HG02588 (cell line): ENCODE data around the gene RSPO4.

Source experiments
- ATAC-seq: cut with Tn5 transposase; IDR thresholded peaks from one replicate; pipeline ENCODE4 v1.9.1; 2021; ENCODE audit warnings: mild to moderate bottlenecking, moderate library complexity; ENCODE audit not compliant: unreplicated experiment

The RSPO4 gene

DNA sequence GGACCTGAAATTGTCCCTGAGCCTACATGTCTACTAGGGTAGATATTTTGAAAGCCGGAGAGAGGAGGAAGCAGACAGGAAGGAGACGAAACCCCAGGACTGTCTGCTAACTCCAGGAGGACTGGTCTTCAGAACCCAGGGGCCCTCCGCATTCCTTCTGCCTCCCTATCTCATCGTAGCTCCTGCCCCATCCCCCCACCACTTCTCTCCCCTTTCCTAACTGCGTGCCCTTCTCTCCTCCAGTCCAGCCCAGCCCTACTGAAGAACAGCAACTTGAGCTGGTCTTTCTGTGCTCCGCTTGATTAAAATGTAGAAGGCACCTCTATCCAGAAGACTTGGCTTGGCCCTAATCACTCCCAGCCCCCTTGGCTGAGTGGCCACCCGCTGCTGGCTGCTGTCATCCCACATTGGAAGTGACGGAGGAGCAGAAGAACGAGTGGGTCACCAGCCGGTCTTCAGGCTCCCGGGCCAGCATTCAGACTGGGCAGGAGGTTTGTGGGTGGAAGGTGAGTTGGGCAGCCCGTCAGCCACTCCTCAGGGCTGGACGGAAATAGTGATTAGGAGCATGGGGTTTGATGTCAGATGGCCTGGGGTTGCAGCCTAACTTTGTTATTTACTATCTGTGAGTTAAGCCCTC, 57.2 kb downstream of the RSPO4 start:
- ATAC-seq, result no peak

DNA sequence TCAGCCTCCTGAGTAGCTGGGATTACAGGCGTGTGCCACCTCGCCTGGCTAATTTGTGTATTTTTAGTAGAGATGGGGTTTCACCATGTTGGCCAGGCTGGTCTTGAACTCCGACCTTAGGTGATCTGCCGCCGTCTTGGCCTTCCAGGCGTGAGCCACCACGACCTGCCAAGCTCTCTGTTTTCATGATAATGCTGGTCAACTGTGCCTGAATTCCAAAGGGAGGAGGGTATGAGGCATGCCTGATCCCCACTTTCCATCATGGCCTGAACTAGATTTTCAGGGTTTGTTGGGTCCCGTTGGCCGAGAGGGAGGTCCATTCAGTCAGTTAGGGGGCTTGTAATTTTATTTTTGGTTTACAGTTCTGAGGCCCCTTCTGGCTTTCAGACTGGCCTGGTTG, 58.0 kb downstream of the RSPO4 start:
- no peak for ATAC-seq

DNA sequence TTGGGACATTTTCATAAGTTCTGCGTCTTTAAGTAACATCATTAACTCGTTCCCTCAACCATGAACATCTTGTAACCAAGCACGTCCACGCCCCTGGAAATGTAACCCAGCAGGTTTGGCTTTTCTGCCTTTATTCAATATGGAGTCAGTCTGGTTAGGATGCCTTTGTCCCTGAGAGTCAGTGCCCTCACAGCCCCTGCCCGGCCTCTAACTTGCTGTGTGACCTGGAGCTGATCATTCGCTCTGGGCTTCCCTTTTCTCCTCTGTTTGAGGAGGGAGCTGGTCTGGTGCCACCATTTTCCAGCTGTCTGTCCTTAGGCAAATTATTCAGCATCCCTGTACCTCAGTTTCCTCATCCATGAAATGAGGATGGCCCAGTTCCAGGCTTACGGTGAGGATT, 59.5 kb downstream of the RSPO4 start:
- no peak for ATAC-seq

DNA sequence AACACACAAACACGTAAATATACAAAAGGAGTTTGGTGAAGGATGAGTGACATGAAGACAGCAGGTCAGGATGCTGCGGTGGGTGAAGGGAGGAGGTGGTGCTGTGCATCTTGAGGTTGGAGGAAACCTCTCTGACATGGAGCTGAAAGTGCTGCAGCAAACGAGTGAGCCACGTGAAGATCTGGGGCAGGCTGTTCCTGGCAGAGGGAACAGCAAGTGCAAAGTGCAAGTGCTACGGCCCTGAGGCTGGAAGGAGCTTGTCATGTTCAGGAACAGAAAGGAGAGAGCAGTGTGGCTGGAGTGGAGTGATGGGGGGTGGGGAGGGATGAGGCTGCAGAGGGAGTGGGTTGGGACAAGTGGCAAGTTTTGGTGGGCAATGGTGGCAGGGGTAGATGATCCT, 61.2 kb downstream of the RSPO4 start:
- no peak for ATAC-seq

DNA sequence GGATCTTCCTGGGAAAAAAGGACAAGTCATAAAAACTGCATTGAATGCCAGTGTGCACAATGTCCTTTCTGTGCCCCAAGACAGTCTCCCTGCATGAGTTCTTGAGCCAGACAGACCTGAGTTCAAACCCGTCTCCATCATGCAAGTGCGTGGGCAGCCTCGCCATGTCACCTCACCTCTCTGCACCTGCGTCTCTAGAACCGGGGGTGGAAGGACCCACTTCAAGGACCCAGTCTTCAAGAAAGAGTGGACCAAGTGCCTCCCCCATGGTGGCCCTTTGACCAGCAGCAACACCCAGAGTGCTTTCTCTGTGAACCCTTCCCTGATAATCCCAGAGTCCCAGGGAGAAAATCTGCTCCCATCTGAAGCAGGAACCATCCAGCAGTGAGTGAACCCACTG, 62.5 kb downstream of the RSPO4 start:
- ATAC-seq, result no peak

DNA sequence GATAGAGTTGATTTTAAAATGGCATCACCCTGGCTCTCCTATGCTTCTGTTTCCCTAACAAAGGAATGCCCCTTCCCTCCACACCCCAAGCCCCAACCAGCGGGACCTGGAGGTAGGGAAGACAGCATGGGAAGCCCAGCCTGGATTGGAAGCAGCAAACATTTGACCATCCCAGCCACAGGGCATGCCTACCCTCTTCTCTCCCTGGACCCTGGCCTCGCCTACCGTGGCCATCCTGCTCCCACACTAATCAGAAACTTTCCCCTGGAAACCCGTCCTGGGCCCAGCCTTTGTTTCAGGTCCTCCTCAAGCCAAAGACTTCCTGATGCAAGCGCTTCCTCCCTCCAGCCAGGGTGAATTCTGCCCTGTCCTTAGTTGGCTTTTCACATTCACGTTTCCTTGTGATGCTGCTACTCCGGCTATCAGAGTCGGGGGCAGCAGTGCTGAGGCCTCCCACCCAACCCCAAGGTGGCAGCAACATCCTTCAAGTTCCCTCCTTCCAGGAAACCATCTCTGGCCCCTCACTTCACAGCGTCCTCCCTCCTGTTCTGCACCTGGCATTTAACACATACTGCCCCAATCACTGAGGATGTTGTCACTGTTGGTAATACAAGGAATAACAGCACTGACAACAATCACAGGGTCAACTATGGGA, 67.8 kb downstream of the RSPO4 start:
- ATAC-seq, result no peak

DNA sequence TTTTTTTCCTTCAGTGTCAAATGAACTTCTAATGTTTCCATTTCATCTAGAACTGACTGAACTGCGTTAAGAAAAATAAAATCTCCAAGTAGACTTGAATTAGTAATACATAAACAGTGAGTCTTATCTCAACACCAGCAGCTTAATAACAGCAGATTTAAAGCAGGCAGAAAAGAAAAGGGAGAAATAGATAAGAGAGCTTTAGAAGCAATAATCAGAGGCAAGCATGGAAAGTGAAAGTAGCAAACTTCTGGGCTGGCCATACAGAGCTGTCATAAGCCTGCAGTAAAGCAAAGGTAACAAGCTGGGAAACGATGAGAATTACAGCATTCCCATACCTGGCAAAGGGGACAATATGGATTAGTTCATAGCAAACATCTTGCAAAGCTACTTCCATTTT, 69.1 kb downstream of the RSPO4 start:
- ATAC-seq, result no peak

DNA sequence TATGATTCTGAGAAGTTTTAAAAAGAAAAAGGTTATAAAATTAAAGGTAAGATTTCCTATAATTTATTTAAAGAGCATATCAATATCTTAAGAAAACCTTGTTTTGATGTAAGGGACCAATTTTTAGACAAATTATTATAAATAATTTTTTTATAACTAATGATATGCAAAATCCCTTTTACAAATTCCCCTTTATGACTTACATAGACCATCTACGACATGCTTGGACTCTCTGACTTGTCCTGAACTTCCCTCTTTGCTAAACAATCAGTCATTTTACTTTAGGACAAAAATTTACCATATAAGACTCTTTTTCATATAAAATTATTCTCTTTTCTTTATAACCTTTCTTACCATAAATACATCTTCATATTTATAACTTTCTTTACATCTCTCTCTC, 70.7 kb downstream of the RSPO4 start:
- no peak for ATAC-seq

DNA sequence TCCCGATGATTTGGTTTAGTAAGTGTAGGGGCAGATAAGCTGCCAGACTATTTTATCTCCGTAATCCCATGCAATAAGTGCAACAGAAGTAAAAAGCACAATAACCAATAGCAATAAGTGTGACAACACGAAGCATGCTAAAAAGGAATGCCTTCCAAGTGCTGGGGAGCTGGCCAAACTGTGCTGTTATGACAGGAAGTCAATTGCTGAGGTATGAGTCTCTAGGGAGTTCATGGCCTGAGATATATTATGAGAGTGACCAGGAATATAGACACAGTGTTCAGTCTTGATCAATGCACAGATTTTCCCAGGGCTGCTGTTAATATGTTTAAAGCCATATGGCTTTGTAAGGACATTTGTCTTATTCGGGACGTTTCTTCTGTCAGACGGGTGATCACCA, 75.4 kb downstream of the RSPO4 start:
- no peak for ATAC-seq

DNA sequence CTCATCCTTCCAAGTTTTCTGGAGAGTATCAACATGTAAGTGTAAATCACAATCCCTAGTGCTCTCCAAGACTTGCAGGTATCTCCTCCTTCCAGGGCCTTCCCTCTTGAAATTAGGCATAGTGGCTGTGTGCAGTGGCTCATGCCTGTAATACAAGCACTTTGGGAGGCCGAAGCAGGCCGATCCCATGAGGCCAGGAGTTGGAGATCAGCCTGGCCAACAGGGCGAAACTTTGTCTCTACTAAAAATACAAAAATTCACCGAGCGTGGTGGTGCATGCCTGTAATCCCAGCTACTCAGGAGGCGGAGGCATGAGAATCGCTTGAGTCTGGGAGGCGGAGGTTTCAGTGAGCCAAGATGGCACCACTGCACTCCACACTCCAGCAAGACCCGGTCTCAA, 76.6 kb downstream of the RSPO4 start:
- no peak for ATAC-seq

DNA sequence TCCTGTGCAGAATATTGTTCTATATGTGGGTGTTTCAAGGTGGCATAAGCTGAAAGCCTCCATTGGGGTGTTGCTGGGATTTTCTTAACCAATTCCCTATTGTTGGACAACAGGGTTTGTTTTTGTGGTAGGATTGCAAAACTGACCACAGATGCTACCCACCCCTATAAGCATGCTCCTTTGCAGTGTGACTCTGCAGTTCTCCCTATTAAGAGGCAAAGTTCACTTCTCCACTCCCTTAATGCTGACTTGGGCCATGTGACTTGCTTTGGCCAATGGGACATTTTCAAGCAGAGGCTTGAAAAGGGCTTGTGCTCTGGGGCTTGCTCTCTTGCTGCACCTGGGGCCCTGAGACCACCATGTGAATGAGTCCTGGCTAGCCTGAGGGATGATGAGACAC, 77.5 kb downstream of the RSPO4 start:
- ATAC-seq, result no peak

DNA sequence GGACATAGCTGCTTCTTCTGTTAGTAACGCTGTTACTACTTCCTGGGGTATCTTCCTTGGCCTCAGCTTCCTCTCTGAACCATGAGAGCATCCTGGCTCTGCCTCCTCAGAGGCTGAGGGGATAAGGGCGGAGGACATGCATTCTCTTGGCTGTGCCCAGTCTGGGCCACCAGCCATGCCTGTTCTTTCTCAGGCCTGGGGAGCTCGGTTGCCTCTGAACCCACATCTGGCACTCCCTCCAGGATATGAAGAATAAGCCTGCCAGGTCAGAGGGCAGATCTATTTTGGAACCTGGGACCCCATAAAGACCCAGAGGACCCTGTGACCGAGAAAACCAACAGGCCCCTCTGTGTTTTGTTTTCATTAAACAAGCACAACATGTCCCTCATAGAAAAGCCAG, 79.3 kb downstream of the RSPO4 start:
- ATAC-seq, result no peak

DNA sequence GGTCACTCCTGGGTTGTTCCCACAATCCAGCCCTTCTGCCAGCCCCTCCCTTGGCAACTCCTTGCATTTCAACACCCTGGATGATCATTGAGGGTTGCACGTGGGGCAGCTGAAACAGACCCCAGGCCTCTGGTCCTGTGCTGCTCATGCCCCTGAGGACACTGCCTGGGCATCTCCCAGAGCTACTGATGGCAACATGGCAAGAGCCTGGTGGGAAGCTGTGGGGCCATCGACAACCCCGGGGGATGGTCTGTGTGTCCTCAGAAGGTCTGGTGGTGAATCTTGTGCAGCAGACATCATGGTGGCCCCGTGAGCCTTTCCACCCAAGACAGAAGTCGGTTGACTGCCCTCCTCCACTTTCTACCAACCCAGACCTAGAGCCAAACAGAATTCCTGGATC, 81.0 kb downstream of the RSPO4 start:
- no peak for ATAC-seq

DNA sequence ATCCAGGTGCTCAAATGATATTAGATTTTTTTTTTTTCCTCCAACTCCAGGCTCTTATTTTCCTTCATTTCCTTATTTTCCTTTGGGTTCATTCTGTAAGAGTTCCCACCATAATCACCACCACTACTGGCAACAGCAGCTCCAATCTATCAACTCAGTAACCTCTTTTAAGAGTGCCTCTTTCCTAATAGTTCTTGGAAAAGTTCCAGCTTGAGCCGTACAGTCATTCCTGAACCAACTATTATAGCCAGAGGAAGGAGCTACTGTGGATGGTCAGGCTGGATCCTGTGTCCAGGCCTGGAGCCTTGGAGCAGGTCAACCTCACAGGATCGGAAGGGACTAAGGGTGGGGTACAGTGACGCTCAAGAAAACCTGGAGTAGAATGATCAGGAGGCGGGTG, 81.8 kb downstream of the RSPO4 start:
- no peak for ATAC-seq

DNA sequence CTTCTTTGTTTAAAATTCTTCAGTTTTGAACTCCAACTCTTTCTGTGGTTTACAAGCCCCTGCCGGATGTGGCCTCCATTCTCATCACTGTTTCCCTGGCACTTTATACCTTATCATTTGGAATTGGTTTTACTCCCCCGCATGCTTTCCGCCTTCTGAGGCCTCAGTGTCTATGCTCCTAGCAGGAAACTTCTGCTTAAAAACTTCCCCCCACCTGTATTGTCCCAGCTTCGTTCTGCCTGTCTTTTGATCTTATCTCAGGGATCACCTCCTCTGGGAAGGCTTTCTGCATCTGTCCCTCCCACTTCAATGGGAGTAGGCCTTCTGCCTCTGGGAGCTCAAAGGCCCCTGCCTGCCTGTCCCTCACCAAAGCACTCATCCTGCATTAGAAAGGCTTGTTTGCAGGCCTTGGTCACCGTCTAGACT, 82.6 kb downstream of the RSPO4 start:
- ATAC-seq, result no peak

DNA sequence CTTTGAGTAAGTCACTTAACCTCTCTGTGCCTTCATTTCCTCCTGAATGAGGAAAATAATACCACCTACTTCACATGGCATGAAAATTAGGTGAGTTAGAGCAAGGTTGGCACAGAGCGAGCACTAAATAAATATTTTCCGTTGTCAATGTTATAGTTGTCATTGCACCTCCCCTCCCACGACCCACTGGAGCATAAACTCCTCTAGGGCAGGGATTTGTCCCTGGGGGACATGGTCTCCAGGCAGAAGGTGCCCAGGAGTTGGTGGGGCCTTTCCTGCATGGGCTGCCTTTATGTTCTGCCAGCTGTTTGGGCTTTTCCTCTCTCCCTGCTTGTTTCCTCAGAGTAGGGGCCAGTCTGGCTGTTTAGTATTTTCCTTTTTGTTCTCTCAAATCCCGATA, 84.7 kb downstream of the RSPO4 start:
- ATAC-seq, result no peak

DNA sequence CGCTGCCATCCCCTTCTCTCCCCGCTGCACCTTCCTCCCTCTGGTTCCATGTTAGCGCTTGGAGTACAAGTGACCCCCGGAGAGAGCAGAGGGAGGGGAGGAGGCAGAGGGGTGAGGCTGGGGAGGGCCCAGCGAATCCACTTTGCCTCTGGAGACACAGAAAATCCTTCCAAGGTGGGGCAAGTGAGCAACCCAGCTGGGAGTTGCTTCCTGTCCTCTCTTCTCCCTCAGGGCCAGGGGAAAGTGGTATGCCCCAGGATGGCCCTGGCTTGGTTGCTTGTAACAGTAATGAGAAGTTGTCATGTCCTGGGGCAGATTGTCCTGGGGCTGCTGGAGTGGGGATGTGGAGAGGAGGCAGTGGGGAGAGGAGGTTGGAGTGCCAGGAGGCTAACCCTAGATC, 85.3 kb downstream of the RSPO4 start:
- no peak for ATAC-seq

DNA sequence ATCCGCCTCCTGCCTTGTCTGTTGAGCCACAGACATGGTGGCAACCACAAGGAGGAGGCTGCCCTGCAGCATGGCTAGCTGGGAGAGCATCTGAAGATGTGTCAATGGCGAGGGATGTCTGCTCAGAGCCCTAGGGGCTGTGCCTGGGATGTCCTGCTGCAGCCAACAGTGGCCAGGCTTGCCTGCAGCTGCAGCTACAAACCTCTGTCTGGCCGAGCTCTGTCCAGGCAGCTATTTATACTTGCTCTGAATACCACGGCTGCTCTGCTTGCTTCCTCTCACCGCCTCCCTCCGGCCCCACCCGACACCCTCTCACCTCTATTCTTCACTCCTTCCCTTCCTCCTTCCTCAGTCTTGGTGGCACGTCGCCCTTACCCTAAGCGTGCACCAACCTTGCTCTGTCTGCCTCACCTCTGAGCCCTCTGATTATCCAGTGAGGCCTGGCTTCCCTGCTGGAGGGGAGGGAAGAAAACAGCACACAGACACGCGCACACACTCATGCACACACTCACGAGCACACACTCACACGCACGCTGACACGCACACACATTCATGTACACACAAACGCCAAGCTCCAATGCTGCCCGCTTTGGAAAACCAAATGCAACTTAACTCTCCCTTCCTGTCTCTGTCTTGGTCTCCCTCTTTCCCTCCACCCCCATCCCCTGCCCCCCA, 85.8 kb downstream of the RSPO4 start, which contains the start of gene ANGPT4:
ANGPT4 (minus strand) TSS at position 210 of the 675 bp plus-strand sequence; CDS start at position 90, 120 bp downstream.
- ATAC-seq, result no peak

DNA sequence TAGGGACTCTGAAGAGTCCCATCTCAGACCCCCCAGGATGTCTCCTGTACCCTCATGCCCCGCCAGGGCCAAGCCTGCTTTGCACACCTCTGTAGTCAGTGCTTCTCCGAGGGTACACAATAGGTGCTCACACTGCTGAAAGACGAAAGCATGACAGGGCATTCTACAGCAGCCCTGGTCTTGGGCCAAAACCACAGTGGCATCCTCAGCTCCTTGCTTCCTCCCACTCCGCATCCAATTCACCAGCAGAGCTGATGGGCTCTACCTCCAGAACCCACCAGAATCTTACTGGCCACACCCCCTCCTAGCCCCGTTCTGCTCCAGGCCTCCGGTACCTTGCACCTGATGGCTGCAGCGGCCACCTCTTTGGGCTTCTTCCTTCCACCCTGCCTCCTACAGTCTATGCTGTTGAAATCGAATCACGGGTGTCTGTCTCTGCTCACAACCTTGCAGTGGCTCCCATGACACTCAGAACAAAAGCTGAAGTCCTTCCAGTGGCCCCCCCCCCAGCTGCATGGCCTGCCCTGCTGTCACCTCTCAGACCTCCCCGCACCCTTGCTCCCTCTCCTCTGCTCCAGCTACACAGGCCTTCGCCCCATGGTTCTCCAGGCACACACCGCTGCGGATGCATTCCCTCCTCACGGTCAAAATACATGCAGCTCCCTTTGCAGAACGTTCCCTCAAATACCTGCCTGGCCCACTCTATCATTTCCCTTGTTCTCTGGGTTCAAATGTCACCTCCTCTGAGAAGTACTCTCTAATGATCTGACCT, 87.2 kb downstream of the RSPO4 start:
- ATAC-seq, result no peak

DNA sequence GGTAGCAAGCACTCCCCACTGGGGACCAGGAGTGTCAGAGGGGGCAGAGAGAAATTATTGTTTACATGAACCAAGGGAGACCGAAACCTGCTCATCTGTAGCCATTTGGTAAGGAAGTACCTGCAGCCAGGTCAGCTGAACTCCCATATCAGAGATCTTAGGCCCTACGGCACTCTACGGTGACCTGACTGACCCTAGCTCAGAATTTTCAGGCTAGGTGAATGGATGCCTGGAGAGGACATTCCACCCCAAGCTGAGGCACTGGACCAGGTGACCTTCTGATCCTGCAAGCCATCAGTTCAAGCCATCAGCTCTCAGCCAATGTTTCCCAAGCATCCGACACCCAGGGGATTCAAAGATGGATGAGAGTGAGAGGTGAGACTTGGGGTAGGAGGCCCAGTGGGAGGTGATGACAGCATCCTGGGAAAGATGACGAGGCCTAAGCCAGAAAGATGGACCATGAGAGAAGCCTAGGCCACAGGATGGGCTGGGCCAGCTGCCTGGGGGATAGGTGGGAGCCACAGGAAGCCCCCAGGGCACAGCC, 88.7 kb downstream of the RSPO4 start:
- no peak for ATAC-seq

DNA sequence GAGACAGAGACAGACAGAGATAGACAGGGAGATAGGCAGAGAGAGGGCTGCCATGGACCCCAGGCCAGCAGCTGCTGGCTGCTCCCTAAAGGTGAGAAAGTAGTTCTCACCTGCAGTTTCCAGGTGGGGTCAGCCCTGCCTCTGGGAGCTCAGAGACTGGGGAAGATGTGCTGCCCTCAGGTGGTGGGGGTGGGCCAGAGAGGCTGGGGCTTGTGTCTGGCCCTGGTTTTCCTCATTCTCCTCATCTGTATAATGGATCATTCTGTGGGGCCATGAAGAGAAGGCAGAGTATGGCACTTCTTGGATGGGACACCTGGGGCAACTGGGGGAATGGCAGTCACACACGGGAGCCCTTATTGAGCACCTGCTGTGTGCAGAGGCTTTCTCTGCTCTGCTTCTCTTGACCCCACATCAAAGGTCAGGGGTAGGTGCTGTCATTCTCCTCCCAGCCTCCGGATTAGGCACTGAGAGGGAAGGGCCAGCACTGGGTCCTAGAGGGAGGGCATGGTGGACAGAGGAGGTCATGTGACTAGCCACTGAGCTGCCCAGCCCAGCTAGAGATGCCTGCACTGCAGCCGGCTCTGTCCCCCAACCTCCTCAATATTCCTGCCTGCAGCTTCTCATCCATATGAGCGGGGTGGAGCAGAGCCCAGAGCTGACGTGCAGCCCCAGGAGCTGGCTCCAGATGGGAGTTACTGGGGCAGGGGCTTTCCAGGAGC, 90.1 kb downstream of the RSPO4 start:
- ATAC-seq, result no peak
